ENCODE results near the gene BATF3.
"Not testable (repeated sequence)": the region's sequence is repeated elsewhere in the genome, so short reads cannot be mapped to it uniquely, and the experiment has no call there.

BATF3 gene

DNA sequence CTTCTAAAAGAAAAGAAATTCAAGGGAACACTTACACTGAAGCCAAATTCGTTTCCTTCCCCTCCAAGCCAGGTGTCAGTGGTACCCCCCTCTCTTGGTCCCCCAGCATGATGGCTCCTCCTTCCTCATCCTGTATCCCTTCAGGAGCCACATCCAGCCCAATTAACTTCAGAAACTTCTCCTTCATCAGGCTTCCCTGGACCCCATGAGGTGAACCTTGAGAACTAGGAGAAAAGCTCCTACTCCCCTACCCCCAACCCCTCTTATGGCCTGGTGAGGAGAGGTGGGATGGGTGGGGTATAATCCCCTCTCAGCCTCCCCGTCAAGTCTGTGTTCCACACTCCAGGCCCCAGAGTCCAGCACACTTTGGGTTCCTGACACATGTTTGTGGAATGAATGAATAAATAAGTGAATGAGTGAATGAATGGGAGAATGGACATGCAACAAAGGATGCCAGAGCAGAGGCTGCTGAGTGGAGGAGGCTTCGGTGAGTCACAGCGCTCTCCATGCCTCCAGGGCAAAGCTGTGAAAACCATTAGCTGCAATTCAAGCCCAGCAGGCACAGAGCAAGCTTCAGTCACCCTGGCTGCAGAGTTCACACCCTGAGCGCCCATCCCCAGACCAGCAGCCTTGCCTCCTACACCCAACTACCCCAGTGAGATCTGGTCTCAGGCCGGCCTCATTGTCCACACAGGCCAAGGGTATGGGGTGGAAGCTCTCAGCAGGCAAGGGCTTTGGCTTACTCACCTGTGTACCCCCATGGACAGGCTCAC, 43.8 kb downstream of the BATF3 start:
- peak; percentile 18 for DNase-seq

DNA sequence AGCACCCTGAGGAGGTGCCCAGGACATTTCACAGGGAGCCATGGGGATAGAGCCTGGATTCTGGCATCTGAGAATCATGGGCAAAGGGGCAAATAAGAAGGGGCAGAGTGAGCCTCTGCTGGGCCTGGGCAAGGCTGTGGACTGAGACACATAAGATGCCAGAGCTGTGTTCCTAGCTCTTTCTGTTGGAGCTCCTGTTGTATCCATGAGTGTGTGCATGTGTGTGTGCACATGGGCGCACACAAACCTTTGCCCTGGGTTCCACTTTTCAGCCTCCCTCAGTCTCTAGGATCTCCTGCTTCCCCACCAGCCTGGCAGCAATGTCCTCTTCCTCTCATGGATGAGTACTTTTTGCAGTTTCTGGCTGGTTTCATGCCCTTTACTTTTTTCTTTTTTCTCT, 47.0 kb downstream of the BATF3 start:
- DNase-seq = no peak

DNA sequence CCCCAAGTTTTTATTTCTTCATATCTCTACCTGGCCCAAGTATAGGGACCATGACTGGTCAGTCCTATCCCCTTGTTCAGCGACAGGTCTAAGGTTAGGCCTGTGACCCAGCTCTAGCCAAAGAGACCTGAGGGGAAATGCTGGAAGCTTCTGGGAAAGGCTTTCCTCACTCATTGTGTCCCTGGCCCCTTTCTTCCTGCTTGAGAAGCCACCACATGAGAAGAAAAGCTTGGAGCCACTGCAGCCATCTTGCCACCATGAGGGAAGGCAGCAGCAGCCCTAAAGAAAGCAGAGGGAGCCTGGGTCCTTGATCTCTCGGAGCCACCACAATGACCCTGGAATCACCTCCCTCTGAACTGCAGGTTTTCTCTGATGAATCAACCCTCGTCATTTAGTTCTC, 47.7 kb downstream of the BATF3 start:
- no peak for DNase-seq

DNA sequence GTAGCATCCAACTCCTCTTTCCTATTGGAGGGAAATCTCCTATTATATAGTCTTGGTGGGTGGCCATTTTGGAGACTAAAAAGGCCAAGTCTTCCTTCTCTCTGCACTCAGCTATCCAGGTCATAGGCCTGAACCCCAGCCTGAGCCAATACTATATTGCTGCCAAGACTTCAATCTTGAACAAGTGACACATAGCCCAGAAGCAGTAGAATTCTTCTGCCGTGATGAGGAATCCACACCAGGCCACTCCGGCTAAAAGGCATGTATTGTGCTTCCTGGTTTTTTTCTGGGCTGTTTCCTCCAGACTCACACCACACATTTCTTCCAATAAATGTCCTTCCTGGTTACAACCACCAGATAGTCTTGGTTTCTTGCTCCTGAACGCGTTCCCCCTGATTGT, 48.1 kb downstream of the BATF3 start:
- no peak for DNase-seq

DNA sequence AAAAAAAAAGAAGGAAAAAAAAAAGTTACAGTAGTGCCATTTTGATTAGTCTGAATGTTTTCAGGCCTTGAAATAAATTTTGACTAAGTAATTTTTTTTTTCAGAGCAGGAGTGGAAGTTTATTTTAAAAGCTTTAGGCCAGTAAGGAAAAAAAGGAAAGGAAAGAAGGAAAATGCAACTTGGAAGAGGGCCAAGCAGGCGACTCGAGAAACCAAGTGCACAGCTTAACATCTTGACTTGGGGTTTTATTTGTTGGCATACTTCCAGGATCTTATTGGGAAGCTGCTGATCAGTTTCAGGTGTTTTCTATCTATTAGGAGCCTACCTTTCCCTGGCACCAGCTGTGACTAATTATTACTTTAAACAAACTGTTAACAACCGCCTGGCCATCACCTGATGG, 49.4 kb downstream of the BATF3 start:
- DNase-seq = no peak

DNA sequence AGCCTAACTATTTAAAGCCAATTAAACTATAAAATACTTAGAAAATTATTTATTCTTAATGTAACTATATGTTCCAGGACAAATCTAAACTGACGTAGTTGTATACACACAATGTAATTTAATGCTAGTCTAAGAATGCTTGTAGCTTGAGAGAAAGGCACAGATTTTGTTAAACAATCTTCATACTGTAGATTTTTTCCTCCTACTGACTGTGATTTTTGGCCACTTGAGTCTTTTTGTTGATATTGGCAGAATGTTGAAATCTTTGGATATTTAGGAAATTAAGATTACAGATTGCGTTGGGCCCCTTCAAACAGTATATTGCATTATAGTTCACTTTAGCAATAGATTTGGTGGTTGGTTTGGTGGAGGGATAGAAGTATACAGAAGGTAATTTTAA, 50.6 kb downstream of the BATF3 start:
- DNase-seq = no peak

DNA sequence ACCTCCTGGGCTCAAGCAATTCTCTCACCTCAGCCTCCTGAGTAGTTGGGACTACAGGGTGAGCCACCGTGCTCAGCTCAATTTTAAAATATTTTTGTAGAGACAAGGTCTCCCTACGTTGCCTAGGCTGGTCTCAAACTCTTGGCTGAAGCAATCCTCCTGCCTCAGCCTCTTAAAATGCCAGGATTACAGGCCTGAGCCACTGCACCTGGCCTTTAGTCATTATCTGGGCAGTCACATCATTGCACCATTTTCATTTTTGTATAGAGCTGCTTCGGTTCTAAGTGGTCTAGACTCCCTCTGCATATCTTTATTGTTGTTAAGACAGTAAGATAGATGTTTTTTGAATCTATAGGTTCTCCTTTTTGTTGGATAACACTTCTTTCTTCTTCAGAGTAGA, 51.2 kb downstream of the BATF3 start:
- no peak for DNase-seq

DNA sequence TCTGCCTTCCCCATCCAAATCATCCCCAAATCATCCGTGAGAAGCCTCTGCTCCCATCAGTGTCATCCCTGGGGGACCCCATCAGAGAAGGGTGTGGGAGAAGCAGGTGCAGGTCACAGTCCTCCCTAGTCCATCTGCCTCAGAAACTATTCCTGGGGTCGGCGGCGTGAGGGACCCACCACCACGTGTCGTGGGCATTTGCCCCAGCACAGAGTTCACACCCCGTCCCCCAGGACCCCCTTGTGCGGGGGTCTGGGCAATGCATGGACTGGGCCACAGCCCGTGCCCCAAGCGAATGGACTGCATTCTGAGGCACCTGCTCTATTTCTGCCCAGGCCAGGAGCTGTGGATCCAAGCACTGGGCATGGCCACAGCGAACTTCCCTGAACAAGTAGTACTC, 52.6 kb downstream of the BATF3 start:
- DNase-seq = no peak

DNA sequence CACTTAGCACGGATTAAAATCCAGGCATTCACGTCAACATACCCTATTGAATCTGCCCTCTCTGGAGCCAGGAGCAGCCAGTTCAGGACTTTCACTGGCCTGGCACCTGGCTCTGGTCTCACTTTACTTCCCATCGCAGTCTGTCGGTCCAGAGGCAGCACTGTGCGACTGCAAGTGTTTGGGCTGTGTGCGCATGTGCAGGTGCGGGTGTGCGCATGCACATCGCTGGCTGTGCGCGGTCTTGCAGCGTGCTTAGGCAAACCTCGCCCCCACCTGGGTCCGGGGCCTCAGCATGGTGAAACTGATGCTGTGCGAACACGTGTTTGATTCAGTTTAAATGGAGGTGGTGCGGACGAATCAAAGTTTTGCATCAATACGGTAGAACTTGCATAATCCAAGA, 53.1 kb downstream of the BATF3 start:
- no peak for DNase-seq

DNA sequence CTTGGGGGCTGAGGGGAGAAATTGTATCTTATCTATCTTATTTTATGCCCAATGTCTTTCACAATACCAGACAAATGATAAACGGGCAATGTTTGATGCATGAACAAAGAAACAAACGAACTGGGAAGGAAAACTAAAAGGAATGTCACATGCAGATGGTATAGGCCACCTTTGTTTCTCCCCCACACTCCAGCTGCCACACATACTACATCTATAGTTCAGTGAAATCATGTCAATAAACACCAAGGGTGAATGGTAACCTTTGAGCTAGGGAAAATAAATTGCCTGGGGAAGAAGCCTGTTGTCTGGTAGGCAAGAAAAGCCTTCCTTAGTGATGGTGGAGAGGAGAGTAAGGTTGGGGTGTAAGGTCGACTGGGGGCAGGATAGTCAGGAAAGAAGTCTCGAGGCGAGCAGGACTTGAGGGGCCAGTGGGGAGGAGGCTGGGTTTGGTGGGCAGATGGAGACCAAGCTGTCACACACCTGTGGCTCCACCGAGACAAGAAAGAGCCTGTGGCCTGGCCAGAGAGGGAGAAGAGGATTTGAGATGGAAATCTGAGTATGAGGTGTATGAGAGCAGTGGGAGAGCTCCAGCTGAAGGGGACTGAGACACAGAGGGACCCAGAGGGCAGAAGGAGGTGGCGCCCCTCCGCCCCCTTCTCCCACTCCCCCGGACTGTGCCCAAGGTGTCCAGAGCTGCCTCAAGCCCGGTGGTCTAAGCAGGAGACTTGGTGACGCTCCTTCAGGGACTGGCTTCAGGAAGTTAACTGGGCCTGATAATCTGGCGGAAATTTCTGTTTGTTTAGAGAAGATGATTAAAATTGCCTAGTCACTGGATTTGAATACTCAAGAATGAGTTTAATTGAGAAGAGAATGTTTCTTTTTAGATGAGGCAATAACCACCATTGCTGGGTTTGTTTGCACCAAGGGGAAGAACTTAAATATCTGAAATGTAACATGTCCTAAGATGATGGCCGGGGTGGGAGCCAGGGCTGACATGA, 53.8 kb downstream of the BATF3 start:
- no peak for DNase-seq

DNA sequence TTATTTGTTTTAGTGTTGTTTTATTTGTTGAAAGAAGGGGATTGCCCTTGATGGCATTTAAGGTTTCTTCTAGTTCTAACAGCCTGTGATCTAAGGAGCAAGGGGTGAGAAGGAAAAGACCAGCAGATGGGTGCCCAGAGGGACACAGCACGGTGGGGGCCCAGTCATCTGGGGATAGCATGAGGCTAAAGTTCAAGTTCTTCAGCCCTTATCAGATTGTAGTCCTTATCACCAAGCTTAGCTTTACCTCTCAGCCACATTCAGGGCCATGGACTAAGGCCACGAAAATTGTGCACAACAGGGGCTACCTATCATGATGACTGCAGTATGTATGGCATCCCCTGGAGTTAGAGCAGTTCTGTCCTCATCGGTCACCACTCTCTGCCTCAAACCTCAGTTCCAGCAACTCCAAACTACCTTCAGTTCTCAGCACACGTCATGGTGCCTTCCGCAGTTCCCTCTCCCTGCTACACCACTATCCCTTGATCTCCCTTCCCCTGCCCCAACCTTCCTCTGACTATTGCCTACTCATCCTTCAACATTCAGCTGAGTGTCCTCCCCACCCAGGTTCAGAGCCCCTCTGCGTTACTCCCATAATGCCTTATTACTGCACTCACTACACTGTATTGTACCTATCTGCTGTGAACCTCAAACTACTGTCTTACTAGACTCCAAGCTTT, 54.6 kb downstream of the BATF3 start:
- DNase-seq = no peak

DNA sequence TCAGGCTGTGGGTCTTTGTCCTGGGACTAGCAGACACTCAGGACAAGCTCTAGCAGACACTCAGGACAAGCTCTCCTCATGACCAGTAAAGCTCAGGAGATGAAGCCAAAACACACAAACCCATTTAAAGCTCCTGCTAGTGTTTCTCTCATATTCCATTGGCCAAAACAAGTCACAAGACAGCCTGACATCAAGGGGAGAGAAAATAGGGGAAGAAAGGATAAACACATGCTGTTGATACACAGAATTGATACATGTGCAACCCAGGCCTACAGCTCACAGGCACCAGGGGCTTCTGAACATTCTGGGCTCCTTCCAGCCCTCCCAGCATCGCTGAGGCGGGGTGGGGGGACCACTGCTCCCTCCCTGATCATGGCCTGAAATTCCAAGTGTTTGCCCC, 55.8 kb downstream of the BATF3 start:
- DNase-seq = no peak

DNA sequence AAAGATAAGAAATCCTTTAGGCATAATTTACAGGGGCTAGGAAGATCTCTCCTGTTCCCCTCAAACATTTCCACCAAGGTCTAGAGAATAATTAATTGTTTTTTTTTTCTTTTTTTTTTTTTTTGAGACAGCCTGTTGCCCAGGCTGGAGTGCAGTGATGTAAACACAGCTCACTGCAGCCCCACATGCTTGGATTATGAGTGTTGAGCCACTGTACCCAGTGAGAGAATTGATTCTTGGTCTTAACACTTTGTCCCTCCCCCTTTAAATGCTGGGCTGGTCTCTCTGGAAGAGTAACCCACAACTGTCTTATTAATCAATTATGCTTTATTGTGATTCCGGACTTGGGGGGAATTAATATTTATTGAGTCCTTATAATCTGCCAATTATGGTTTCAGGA, 57.7 kb downstream of the BATF3 start:
- no peak for DNase-seq

DNA sequence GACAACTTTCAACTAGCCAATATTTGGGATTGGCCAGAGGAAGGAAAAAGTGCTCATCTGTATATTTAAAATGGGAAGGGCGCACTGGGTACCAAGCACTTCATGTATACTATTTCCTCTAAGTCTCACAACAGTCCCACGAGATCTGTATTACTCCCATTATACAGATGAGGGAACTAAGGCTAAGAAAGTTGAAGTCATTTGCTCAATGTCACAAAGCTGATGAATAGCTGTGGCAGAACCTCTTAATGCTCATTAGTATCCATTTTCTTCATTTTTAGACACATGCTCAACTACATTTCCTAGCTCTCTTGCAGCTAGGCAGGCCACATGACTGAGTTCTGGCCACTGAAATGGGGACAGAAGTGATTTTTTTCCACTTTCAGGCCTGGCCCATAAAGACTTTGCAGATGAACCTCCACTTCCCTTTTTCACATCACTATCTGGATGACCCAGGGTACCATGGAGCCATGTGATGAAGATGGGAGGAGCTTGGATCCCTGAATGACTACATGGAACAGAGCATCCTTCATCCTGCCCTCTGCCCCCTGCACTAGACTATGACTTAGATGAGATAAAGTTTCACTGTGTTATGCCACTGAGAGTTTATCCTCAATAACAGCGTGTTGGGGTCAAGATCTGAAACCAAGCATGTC, 59.3 kb downstream of the BATF3 start:
- DNase-seq = no peak

DNA sequence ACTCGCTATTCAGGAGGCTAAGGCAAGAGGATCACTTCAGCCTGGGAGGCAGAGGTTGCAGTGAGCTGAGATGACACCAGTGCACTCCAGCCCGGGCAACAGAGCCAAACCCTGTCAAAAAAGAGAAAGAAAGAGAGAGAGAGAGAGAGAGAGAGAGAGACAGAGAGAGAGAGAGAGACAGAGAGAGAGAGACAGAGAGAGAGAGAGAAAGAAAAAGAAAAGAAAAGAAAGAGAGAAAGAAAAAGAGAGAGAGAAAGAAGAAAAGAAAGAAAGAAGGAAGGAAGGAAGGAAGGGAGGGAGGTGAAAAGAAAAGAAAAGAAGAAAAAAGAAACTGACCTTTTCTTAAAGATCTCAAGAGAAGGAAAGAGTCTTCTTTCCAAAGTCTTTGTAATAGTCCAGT, 60.1 kb downstream of the BATF3 start:
- not testable (repeated sequence) for DNase-seq

DNA sequence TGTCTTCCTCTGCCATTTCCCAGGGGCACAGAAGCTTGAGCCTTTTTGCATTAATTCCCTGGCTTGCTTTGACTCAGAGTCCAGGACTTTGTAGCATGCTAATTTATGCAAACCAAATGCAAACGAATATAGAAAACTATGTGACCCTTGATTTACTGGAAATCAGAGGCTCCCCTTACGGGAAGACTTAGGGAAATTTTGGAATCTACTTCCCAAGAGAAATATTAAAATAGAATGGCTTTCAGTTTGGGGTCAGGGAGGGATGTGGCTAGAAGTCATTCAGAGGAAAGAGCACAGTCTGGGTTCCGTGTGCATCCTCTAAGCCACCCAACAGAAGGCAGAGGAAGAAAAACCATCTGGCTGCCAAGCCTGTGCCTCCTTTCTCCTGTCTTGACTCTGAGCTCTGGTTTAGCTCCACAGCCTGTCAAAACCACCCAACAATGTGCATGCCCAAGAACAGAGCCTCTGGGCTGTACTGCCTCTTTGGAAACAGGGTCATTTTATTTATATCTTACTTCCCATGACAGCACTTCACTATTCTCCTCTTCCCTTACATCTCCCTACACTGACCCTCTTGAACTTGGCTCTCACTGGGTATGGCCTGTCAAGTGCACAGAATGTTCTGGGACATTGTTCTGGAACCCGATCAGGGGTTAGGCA, 61.0 kb downstream of the BATF3 start:
- no peak for DNase-seq

DNA sequence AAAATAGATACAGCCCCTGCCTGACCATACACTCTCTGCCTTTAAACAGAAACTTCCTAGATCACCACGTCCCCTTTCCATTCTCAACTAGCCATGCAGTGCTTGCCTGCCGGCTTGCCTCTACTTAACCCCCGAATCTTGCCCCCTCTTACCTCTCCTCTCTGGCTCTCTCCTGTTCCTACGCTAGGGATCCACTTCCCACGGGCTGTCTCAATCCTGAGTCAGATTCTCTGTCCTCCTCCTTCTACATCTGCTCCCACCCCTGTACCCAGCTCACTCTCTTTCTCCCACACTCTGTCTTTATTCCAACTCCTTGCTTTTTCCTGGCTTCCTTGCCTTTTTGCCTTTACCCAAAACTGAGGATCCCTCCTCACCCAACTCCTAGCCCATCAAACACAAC, 61.7 kb downstream of the BATF3 start:
- no peak for DNase-seq

All from DMS153 (cell line).